GM21367 (cell line): ENCODE measurements around the gene LRRC38.
"Not testable (repeated sequence)": the region's sequence is repeated elsewhere in the genome, so short reads cannot be mapped to it uniquely, and the experiment has no call there.

Source experiments
- ATAC-seq: cut with Tn5 transposase; IDR thresholded peaks from one replicate; pipeline ENCODE4 v1.9.1; 2021; ENCODE audit not compliant: unreplicated experiment

The LRRC38 gene

GRCh38 chr1:13465515-13465914 lies 48.3 kb downstream of the LRRC38 start:
- no peak for ATAC-seq

- ATAC-seq: no peak
Observed at GRCh38 chr1:13462682-13463081, 51.1 kb downstream of the LRRC38 start.

GRCh38 chr1:13461977-13462376 lies 51.8 kb downstream of the LRRC38 start:
- ATAC-seq: no peak

GRCh38 chr1:13456904-13457532 lies 56.8 kb downstream of the LRRC38 start:
- ATAC-seq: no peak

- no peak for ATAC-seq
Observed at GRCh38 chr1:13451399-13451965, 62.3 kb downstream of the LRRC38 start.

GRCh38 chr1:13450204-13450603 lies 63.6 kb downstream of the LRRC38 start:
- ATAC-seq: no peak

GRCh38 chr1:13443335-13443979 lies 70.3 kb downstream of the LRRC38 start:
- no peak for ATAC-seq

GRCh38 chr1:13439104-13439783 lies 74.6 kb downstream of the LRRC38 start:
- ATAC-seq: not testable (repeated sequence)

- no peak for ATAC-seq
Observed at GRCh38 chr1:13435458-13435857, 78.3 kb downstream of the LRRC38 start.

- not testable (repeated sequence) for ATAC-seq
Observed at GRCh38 chr1:13433694-13434358, 80.0 kb downstream of the LRRC38 start.

- ATAC-seq: no peak
Observed at GRCh38 chr1:13432251-13432650, 81.6 kb downstream of the LRRC38 start.

- no peak for ATAC-seq
Observed at GRCh38 chr1:13430495-13430894, 83.3 kb downstream of the LRRC38 start.
